ENCODE results near the gene DCC. TPM values are rescaled to one million over a fixed set of nuclear protein-coding genes. Genes with fewer than 3 reads are reported as not detected.

The DCC gene
- polyA plus RNA-seq, 2 of the 4 experiments (the other 2 are of a cell fraction), result 0.12 TPM; not detected in 1

- H3K4me1 ChIP-seq, result no peaks in the 10 kb centered on the region
- TF ChIP-seq HOXB5 (CRISPR knock-in tag; IDR thresholded peaks at IDR 0.05) (no peak), HES2 (IDR thresholded peaks at IDR 0.05) (no peak), ZFP36 (IDR thresholded peaks at IDR 0.05; ENCODE audit: borderline replicate concordance, partially characterized antibody) (no peak), REST (IDR thresholded peaks at IDR 0.05) (no peak), PBX3 (IDR thresholded peaks at IDR 0.05) (no peak), GATA3 (IDR thresholded peaks at IDR 0.05; ENCODE audit: borderline replicate concordance) (no peak), EHMT2 (IDR thresholded peaks at IDR 0.05; ENCODE audit: low read depth) (no peak), ZSCAN20 (CRISPR knock-in tag; IDR thresholded peaks at IDR 0.05) (no peak), MAZ (IDR thresholded peaks at IDR 0.05; ENCODE audit: borderline replicate concordance, low read depth, low read length) (no peak), RARB (CRISPR knock-in tag; IDR thresholded peaks at IDR 0.05) (no peak), JUN (IDR thresholded peaks at IDR 0.05) (no peak), HDAC2 (IDR thresholded peaks at IDR 0.05) (no peak), ATOH8 (CRISPR knock-in tag; IDR thresholded peaks at IDR 0.05; ENCODE audit: low read depth) (no peak), FOXS1 (CRISPR knock-in tag; IDR thresholded peaks at IDR 0.05) (no peak), NR3C1 (IDR thresholded peaks at IDR 0.05) (no peak), SREBF2 (IDR thresholded peaks at IDR 0.05) (no peak), ZNF302 (CRISPR knock-in tag; IDR thresholded peaks at IDR 0.05) (no peak), CBX2 (IDR thresholded peaks at IDR 0.05; ENCODE audit: borderline replicate concordance, low read depth) (no peak), EHF (CRISPR knock-in tag; IDR thresholded peaks at IDR 0.05) (no peak), JUNB (IDR thresholded peaks at IDR 0.05) (no peak)
- CTCF ChIA-PET, result no interaction called here
- 75% methylated on average over 4 of the region's 4 CpGs for WGBS (ENCODE audit: missing lambda C conversion rate)
- no peak for FAIRE-seq
- POLR2A ChIA-PET, result no interaction called here
- no peak for ATAC-seq
- no peak overlapping the region for H3K4me3 ChIP-seq
- no peaks in the 10 kb centered on the region for H3K9me3 ChIP-seq
- DNase-seq (ENCODE audit: low read depth in 1 of 2, low spot score in 1 of 2), result no peak
- H3K27ac ChIP-seq, result no peak overlapping the region
- H3K4me2 ChIP-seq, result no peak overlapping the region
Measured at GRCh38 chr18:52427521-52428175, 87.7 kb downstream of the DCC start.

- FAIRE-seq (no peak), ATAC-seq (no peak), DNase-seq (ENCODE audit: low read depth in 1 of 2, low spot score in 1 of 2) (no peak)
- H3K9me3 ChIP-seq, result no peaks in the 10 kb centered on the region
- TF ChIP-seq CEBPB (IDR thresholded peaks at IDR 0.05), result no peak
- no peak for TF ChIP-seq NR3C1 (IDR thresholded peaks at IDR 0.05)
- TF ChIP-seq ZSCAN20 (CRISPR knock-in tag; IDR thresholded peaks at IDR 0.05), result no peak
- no peak for TF ChIP-seq SMC3 (IDR thresholded peaks at IDR 0.05)
- no peak for TF ChIP-seq MYC (IDR thresholded peaks at IDR 0.05; ENCODE audit: borderline replicate concordance, low read length)
- TF ChIP-seq FOSL2 (IDR thresholded peaks at IDR 0.05), result no peak
- no peak for TF ChIP-seq FOSL2 (CRISPR knock-in tag; IDR thresholded peaks at IDR 0.05)
- TF ChIP-seq HOXB5 (CRISPR knock-in tag; IDR thresholded peaks at IDR 0.05), result no peak
- H3K4me3 ChIP-seq, result no peak overlapping the region
- POLR2A ChIA-PET, result no interaction called here
- CTCF ChIA-PET, result no interaction called here
- H3K27ac ChIP-seq, result no peak overlapping the region
- 58% methylated on average over 5 of the region's 5 CpGs for WGBS (ENCODE audit: missing lambda C conversion rate)
- H3K4me1 ChIP-seq, result no peaks in the 10 kb centered on the region
- H3K4me2 ChIP-seq, result no peak overlapping the region
Measured at GRCh38 chr18:52431683-52432082, 91.7 kb downstream of the DCC start.

Data from A549 (cell line).